T-helper 1 cell treated with Interleukin-12 subunit alpha and Interleukin-12 subunit beta and Interleukin-4 antibody, amounts not matched to agents 30 μg/mL and 1 μg/mL, for 36 hours (primary cell): ENCODE measurements around the gene NGFR.
"Not testable (repeated sequence)": the region's sequence is repeated elsewhere in the genome, so short reads cannot be mapped to it uniquely, and the experiment has no call there.

ENCODE experiments used
- H3K27ac Mint-ChIP-seq: one replicate; pipeline ENCODE4 v1.8.0; 2021; ENCODE audit warnings: mild to moderate bottlenecking, mixed read lengths
- H3K27me3 Mint-ChIP-seq: one replicate; pipeline ENCODE4 v1.8.0; 2021; ENCODE audit warnings: low read depth, mixed read lengths
- H3K36me3 Mint-ChIP-seq: one replicate; pipeline ENCODE4 v1.8.0; 2021; ENCODE audit warnings: low read depth, mixed read lengths
- H3K4me1 Mint-ChIP-seq: one replicate; pipeline ENCODE4 v1.8.0; 2021; ENCODE audit warnings: low read depth, mixed read lengths
- H3K4me3 Mint-ChIP-seq: one replicate; pipeline ENCODE4 v1.8.0; 2021; ENCODE audit warnings: mild to moderate bottlenecking, moderate library complexity, mixed read lengths
- H3K9me3 Mint-ChIP-seq: one replicate; pipeline ENCODE4 v1.8.0; 2021; ENCODE audit warnings: mixed read lengths

NGFR gene

GRCh38 chr17:49548506-49549310, 53.6 kb downstream of the NGFR start:
- no peak overlapping the region for H3K27ac Mint-ChIP-seq
- peaks cover 1% of the 10 kb centered on the region for H3K36me3 Mint-ChIP-seq
- H3K4me3 Mint-ChIP-seq, result no peak overlapping the region
- H3K4me1 Mint-ChIP-seq, result no peaks in the 10 kb centered on the region
- peaks cover 6% of the 10 kb centered on the region for H3K9me3 Mint-ChIP-seq
- H3K27me3 Mint-ChIP-seq, result no peaks in the 10 kb centered on the region

DNA sequence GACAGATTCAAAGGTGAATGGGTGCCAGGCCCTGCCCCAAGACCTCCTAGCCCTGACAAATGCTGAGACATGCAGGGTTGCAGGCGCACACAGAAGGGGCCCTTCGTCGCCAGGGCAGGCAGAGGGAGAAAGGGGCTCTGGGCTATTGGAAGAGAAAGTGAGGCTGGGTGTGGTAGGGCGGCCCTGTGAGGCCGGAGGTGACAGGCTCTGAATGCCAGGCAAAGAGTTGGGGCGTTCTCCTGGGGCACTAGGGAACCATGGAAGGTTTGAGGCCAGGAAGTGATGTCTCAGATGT, 54.2 kb downstream of the NGFR start:
- no peak overlapping the region for H3K27ac Mint-ChIP-seq
- H3K4me3 Mint-ChIP-seq, result no peak overlapping the region
- H3K36me3 Mint-ChIP-seq, result no peaks in the 10 kb centered on the region
- H3K9me3 Mint-ChIP-seq, result peaks cover under 1% of the 10 kb centered on the region
- H3K4me1 Mint-ChIP-seq, result no peaks in the 10 kb centered on the region
- H3K27me3 Mint-ChIP-seq, result no peaks in the 10 kb centered on the region

DNA sequence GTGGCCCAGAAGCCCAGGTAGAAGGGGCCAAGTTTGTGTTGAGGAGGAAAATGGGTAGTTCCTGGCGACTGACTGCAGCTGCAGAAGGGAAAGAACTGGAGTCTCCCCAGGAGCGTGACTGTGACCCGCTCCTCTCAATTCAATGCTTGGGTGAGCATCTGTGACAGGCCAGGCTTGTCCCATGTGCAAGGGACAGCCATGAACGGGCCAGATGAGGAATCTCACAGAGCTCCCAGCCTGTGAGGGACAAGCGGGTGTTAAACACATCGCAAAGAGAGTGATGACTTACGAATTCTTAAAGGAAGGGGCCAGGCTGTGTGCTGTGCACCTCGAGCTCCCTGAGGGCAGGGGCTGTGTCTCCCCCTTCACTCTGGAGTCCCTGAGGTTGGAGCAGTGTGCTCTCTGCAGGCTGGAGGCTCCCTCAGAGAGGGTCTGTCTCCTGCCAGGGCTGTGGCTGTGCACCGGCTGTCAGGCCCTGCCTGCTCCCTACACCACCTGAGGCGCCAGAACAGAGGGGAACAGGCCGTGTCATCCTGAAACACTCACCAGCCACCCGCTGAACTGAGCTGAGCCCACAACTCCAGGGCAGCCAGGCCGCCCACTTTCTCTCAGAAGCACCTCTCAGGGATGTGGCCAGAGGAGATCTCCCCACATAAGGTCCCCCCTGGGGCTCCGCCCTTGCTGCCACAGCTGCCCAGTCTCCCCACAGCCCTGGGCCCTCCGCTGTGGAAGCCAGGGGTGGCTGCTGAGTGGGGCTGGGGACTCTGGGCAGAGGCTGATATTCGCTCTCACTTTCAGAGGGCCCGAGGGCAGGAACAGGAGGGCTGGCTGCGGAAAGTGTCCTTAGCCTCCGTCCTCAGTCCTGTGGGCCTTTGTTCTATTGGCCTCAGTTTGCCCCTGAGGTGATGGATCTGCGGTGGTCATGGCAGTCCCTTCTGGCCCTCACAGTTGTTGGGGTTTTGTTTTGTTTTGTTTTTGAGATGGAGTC, 54.9 kb downstream of the NGFR start:
- H3K4me3 Mint-ChIP-seq, result no peak overlapping the region
- H3K27me3 Mint-ChIP-seq, result no peaks in the 10 kb centered on the region
- H3K36me3 Mint-ChIP-seq, result no peaks in the 10 kb centered on the region
- no peaks in the 10 kb centered on the region for H3K9me3 Mint-ChIP-seq
- no peak overlapping the region for H3K27ac Mint-ChIP-seq
- no peaks in the 10 kb centered on the region for H3K4me1 Mint-ChIP-seq

DNA sequence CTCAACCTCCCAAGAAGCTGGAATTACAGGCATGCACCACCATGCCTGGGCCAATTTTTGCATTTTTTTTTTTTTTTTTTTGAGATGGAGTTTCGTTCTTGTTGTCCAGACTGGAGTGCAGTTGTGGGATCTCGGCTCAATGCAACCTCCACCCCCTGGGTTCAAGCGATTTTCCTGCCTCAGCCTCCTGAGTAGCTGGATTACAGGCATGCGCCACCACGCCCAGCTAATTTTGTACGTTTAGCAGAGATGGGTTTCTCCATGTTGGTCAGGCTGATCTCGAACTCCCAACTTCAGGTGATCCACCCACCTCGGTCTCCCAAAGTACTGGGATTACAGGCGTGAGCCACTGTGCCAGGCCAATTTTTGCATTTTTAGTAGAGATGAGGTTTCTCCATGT, 55.7 kb downstream of the NGFR start:
- H3K9me3 Mint-ChIP-seq, H3K27ac Mint-ChIP-seq, H3K4me1 Mint-ChIP-seq, H3K27me3 Mint-ChIP-seq, H3K36me3 Mint-ChIP-seq, H3K4me3 Mint-ChIP-seq: not testable (repeated sequence)

- no peaks in the 10 kb centered on the region for H3K36me3 Mint-ChIP-seq
- no peaks in the 10 kb centered on the region for H3K27me3 Mint-ChIP-seq
- H3K4me3 Mint-ChIP-seq, result no peak overlapping the region
- H3K27ac Mint-ChIP-seq, result no peak overlapping the region
- peaks cover 1% of the 10 kb centered on the region for H3K4me1 Mint-ChIP-seq
- no peaks in the 10 kb centered on the region for H3K9me3 Mint-ChIP-seq
Observed at GRCh38 chr17:49551221-49552069, 56.4 kb downstream of the NGFR start.

GRCh38 chr17:49552070-49552751, 57.1 kb downstream of the NGFR start:
- Mint-ChIP-seq H3K4me1 (peaks cover 2% of the 10 kb centered on the region), H3K27ac (no peak overlapping the region), H3K9me3 (no peaks in the 10 kb centered on the region), H3K27me3 (no peaks in the 10 kb centered on the region), H3K36me3 (no peaks in the 10 kb centered on the region), H3K4me3 (no peak overlapping the region)

GRCh38 chr17:49553676-49554335, 58.7 kb downstream of the NGFR start:
- Mint-ChIP-seq H3K4me1 (peaks cover 5% of the 10 kb centered on the region), H3K27ac (no peak overlapping the region), H3K4me3 (no peak overlapping the region), H3K9me3 (no peaks in the 10 kb centered on the region), H3K36me3 (no peaks in the 10 kb centered on the region), H3K27me3 (peaks cover 9% of the 10 kb centered on the region)

DNA sequence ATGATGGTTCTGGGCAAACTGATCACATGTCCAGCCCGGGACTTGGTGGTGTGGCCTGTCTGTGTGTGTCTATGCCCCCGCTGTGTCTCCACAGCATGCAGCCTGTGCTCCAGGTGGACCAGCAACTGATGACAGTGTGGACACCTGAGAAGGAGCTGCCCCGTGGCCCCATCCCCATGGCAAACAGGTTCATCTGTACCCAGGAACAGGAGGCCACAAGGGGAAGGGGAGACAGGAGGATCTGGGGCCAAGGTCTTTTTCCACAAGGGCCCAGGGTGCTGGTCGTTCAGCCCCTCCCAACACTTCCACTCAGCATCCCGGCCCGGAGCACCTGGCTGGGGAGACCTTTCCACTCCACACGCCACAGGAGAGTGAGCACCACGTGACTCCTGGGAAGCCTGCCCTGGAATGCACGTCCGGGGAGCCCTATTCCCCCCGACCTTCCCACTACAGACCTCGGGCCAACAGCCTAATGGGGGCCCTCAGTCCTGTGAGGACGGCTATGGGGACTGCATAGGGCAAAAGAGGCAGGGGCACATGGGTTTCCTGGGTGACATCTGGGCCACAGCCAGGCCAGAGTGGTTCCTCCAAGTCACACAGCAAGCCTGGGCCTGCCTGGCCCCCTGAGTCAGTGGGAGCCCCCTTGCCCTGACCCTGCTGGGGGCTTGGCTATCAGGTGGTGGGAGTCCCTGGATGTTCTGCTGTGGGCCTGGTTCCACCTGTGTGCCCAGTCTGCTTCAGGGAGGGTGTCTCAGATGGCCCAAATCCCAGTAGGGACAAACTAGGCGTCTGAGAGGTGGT, 59.8 kb downstream of the NGFR start:
- Mint-ChIP-seq H3K4me3 (no peak overlapping the region), H3K9me3 (no peaks in the 10 kb centered on the region), H3K36me3 (no peaks in the 10 kb centered on the region), H3K27ac (no peak overlapping the region), H3K27me3 (peaks cover 12% of the 10 kb centered on the region), H3K4me1 (peaks cover 5% of the 10 kb centered on the region)

- no peaks in the 10 kb centered on the region for H3K9me3 Mint-ChIP-seq
- peaks cover 12% of the 10 kb centered on the region for H3K27me3 Mint-ChIP-seq
- H3K4me1 Mint-ChIP-seq, result peaks cover 5% of the 10 kb centered on the region
- H3K36me3 Mint-ChIP-seq, result no peaks in the 10 kb centered on the region
- no peak overlapping the region for H3K4me3 Mint-ChIP-seq
- H3K27ac Mint-ChIP-seq, result no peak overlapping the region
Observed at GRCh38 chr17:49555495-49556222, 60.6 kb downstream of the NGFR start.

GRCh38 chr17:49556223-49556943, 61.3 kb downstream of the NGFR start:
- peaks cover 5% of the 10 kb centered on the region for H3K4me1 Mint-ChIP-seq
- no peak overlapping the region for H3K4me3 Mint-ChIP-seq
- no peaks in the 10 kb centered on the region for H3K36me3 Mint-ChIP-seq
- H3K27ac Mint-ChIP-seq, result no peak overlapping the region
- H3K9me3 Mint-ChIP-seq, result no peaks in the 10 kb centered on the region
- peaks cover 12% of the 10 kb centered on the region for H3K27me3 Mint-ChIP-seq

GRCh38 chr17:49557312-49558024, 62.4 kb downstream of the NGFR start:
- peaks cover 14% of the 10 kb centered on the region for H3K27me3 Mint-ChIP-seq

More at GRCh38 chr17:49557312-49558024, 62.4 kb downstream of the NGFR start:
- Mint-ChIP-seq H3K4me3 (no peak overlapping the region), H3K36me3 (no peaks in the 10 kb centered on the region), H3K9me3 (no peaks in the 10 kb centered on the region), H3K4me1 (peaks cover 5% of the 10 kb centered on the region), H3K27ac (no peak overlapping the region)
